HepG2 (cell line): ENCODE results near the gene TTYH2. TPM values are rescaled to one million over a fixed set of nuclear protein-coding genes. Genes with fewer than 3 reads are reported as not detected.

Experiments used
- MAFF ChIP-seq: IDR thresholded peaks from 2 replicates; pipeline ENCODE4 v1.6.1; 2011; ENCODE audit warnings: low read depth, low read length, improper control_type of control experiment
- MYPOP ChIP-seq: sonication (generic); formaldehyde crosslinking; IDR thresholded peaks from 2 replicates; pipeline ENCODE4 v1.8.1; 2023; ENCODE audit warnings: mild to moderate bottlenecking, moderate library complexity, missing genetic modification reagents
- NR2F1 ChIP-seq, 2 experiments: fragments of 450-650 bp in 1 of 2; formaldehyde crosslinking in 1 of 2; IDR thresholded peaks; 2 replicates each; pipeline versions ENCODE4 v1.5.0 to v1.6.1; 2016 to 2020; ENCODE audit warnings: mild to moderate bottlenecking in 1 of 2, missing compliant biosample characterization in 1 of 2, missing genetic modification reagents in 1 of 2, moderate library complexity in 1 of 2
- SOX13 ChIP-seq, 3 experiments: fragments of 450-650 bp in 1 of 3; sonication (generic) in 1 of 3; formaldehyde crosslinking in 1 of 3; IDR thresholded peaks in 2 of 3; conservative IDR thresholded peaks in 1 of 3; 2 replicates each; pipeline versions ENCODE4 v1.5.0 to v1.6.1; 2016 to 2020; ENCODE audit warnings: antibody characterized with exemption in 1 of 3, mild to moderate bottlenecking in 1 of 3, missing compliant biosample characterization in 1 of 3, missing genetic modification reagents in 1 of 3, moderate library complexity in 1 of 3
- YEATS2 ChIP-seq: sonication (generic); formaldehyde crosslinking; IDR thresholded peaks from 2 replicates; pipeline ENCODE4 v1.4.0; 2020; ENCODE audit warnings: missing genetic modification reagents, borderline replicate concordance
- ZBTB49 ChIP-seq: sonication (generic); formaldehyde crosslinking; IDR thresholded peaks from 2 replicates; pipeline ENCODE4 v1.4.0; 2020; ENCODE audit warnings: missing genetic modification reagents, borderline replicate concordance
- ZNF354B ChIP-seq: sonication (generic); formaldehyde crosslinking; IDR thresholded peaks from 2 replicates; pipeline ENCODE4 v1.8.0; 2022; ENCODE audit warnings: mild to moderate bottlenecking, missing genetic modification reagents
- ZNF496 ChIP-seq: sonication (generic); formaldehyde crosslinking; IDR thresholded peaks from 2 replicates; pipeline ENCODE4 v1.8.1; 2023; ENCODE audit warnings: mild to moderate bottlenecking, moderate library complexity, missing genetic modification reagents; ENCODE audit not compliant: insufficient replicate concordance
- polyA plus RNA-seq, 8 experiments: library from polyadenylated mRNA; depleted of rRNA in 3 of 8; stranded (reverse) in 7 of 8; unstranded in 1 of 8; fragments of >200 nt; fragmentation: Illumina TruSeq in 4 of 8; extraction: Trizol in 4 of 8; gene quantifications; 2 replicates each; pipeline versions ENCODE4 v1.2.1 to v1.2.3, GENCODE V29; 2011 to 2016; ENCODE audit warnings: low read depth in 4 of 8, missing spikeins in 1 of 8, mixed read lengths in 1 of 8; ENCODE audit not compliant: insufficient read depth in 1 of 8
- total RNA-seq, 5 experiments: library from RNA; depleted of rRNA; stranded (reverse); fragments of >200 nt; fragmentation: Illumina TruSeq; extraction: Trizol; gene quantifications; 2 replicates each; pipeline ENCODE4 v1.2.3, GENCODE V29; 2016; ENCODE audit warnings: low read depth in 1 of 5
- TF ChIP-seq, protein P1 (sequence below): IDR thresholded peaks from 2 replicates; pipeline ENCODE4 v1.6.1; 2016; ENCODE audit warnings: low read depth, control low read depth
- TF ChIP-seq, protein P2 (sequence below): IDR thresholded peaks from 2 replicates; pipeline ENCODE4 v1.6.1; 2016; ENCODE audit warnings: mild to moderate bottlenecking
- TF ChIP-seq, protein P3 (sequence below): sonication (generic); formaldehyde crosslinking; IDR thresholded peaks from 2 replicates; pipeline ENCODE4 v1.5.0; 2020; ENCODE audit warnings: mild to moderate bottlenecking, missing genetic modification reagents, borderline replicate concordance

The TTYH2 gene
- total and polyA plus RNA-seq, 2 of the 13 experiments (the other 11 are each of a cell fraction or from before 2014, with no cell fraction given): 0.77 to 0.96 TPM

DNA sequence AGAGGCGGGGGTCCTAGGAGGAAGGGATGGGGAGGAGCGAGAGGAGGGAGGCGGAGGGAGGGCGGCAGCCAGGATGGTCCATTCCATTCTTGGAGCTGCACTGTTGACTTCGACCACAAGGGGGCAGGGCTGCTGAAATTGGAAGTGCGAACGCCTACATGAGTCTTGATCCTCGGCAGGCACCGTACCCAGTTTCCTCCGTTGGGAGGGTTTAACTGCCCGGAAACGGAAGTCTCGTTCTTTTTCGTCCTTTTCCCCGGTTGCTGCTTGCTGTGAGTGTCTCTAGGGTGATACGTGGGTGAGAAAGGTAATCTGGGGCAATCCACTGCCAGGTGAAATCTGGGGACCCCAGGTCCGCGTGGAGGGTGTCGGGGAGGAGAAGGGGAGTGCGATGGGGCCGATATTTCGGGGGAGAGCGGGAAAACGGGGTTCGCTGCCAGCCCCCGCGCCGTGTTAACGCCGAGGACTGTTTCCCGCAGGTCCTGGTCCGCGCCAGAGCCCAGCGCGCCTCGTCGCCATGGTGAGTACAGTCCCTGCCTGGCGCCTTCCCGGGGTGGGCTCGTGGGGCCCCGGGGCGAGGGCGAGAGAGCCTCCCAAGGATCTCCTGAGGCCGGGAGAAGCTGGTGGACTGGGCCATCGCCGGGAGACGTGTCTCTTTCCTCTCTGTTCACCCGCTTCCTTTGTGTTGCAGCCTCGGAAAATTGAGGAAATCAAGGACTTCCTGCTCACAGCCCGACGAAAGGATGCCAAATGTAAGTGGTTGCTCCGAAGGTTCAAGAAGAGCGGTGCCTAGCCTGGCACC lies 9.7 kb upstream of the TTYH2 start, which contains the start of gene RPL38 (continued):
- TF ChIP-seq NR2F1 (CRISPR knock-in tag; IDR thresholded peaks at IDR 0.05) (peak in 1 of 2 experiments; percentile 31; a peak in 1 of 4 replicates), YEATS2 (CRISPR knock-in tag) (peak; percentile 100), ZBTB49 (CRISPR knock-in tag) (peak; percentile 86; the same call in 1 of the 2 replicates), MYPOP (CRISPR knock-in tag) (peak; percentile 74; the same call in 1 of the 2 replicates), MAFF (no peak), ZNF354B (CRISPR knock-in tag) (0 out of 2 replicates have a peak, but pooled peaks have one; percentile 60), SOX13 (IDR thresholded peaks at IDR 0.05) (0 out of 2 replicates have a peak, but pooled peaks have one; percentile 13), SOX13 (CRISPR knock-in tag; conservative IDR thresholded peaks at IDR 0.05 in 1 of 2, IDR thresholded peaks at IDR 0.05 in 1 of 2) (peak in 1 of 2 experiments; percentile 61; a peak in 2 of 4 replicates), ZNF496 (CRISPR knock-in tag) (no peak)
- TF ChIP-seq, protein P1, sequence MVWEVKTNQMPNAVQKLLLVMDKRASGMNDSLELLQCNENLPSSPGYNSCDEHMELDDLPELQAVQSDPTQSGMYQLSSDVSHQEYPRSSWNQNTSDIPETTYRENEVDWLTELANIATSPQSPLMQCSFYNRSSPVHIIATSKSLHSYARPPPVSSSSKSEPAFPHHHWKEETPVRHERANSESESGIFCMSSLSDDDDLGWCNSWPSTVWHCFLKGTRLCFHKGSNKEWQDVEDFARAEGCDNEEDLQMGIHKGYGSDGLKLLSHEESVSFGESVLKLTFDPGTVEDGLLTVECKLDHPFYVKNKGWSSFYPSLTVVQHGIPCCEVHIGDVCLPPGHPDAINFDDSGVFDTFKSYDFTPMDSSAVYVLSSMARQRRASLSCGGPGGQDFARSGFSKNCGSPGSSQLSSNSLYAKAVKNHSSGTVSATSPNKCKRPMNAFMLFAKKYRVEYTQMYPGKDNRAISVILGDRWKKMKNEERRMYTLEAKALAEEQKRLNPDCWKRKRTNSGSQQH (CRISPR knock-in tag): 0 out of 2 replicates have a peak, but pooled peaks have one; percentile 17
- TF ChIP-seq, protein P2, sequence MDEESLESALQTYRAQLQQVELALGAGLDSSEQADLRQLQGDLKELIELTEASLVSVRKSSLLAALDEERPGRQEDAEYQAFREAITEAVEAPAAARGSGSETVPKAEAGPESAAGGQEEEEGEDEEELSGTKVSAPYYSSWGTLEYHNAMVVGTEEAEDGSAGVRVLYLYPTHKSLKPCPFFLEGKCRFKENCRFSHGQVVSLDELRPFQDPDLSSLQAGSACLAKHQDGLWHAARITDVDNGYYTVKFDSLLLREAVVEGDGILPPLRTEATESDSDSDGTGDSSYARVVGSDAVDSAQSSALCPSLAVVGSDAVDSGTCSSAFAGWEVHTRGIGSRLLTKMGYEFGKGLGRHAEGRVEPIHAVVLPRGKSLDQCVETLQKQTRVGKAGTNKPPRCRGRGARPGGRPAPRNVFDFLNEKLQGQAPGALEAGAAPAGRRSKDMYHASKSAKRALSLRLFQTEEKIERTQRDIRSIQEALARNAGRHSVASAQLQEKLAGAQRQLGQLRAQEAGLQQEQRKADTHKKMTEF (CRISPR knock-in tag): peak; percentile 96
- TF ChIP-seq, protein P3, sequence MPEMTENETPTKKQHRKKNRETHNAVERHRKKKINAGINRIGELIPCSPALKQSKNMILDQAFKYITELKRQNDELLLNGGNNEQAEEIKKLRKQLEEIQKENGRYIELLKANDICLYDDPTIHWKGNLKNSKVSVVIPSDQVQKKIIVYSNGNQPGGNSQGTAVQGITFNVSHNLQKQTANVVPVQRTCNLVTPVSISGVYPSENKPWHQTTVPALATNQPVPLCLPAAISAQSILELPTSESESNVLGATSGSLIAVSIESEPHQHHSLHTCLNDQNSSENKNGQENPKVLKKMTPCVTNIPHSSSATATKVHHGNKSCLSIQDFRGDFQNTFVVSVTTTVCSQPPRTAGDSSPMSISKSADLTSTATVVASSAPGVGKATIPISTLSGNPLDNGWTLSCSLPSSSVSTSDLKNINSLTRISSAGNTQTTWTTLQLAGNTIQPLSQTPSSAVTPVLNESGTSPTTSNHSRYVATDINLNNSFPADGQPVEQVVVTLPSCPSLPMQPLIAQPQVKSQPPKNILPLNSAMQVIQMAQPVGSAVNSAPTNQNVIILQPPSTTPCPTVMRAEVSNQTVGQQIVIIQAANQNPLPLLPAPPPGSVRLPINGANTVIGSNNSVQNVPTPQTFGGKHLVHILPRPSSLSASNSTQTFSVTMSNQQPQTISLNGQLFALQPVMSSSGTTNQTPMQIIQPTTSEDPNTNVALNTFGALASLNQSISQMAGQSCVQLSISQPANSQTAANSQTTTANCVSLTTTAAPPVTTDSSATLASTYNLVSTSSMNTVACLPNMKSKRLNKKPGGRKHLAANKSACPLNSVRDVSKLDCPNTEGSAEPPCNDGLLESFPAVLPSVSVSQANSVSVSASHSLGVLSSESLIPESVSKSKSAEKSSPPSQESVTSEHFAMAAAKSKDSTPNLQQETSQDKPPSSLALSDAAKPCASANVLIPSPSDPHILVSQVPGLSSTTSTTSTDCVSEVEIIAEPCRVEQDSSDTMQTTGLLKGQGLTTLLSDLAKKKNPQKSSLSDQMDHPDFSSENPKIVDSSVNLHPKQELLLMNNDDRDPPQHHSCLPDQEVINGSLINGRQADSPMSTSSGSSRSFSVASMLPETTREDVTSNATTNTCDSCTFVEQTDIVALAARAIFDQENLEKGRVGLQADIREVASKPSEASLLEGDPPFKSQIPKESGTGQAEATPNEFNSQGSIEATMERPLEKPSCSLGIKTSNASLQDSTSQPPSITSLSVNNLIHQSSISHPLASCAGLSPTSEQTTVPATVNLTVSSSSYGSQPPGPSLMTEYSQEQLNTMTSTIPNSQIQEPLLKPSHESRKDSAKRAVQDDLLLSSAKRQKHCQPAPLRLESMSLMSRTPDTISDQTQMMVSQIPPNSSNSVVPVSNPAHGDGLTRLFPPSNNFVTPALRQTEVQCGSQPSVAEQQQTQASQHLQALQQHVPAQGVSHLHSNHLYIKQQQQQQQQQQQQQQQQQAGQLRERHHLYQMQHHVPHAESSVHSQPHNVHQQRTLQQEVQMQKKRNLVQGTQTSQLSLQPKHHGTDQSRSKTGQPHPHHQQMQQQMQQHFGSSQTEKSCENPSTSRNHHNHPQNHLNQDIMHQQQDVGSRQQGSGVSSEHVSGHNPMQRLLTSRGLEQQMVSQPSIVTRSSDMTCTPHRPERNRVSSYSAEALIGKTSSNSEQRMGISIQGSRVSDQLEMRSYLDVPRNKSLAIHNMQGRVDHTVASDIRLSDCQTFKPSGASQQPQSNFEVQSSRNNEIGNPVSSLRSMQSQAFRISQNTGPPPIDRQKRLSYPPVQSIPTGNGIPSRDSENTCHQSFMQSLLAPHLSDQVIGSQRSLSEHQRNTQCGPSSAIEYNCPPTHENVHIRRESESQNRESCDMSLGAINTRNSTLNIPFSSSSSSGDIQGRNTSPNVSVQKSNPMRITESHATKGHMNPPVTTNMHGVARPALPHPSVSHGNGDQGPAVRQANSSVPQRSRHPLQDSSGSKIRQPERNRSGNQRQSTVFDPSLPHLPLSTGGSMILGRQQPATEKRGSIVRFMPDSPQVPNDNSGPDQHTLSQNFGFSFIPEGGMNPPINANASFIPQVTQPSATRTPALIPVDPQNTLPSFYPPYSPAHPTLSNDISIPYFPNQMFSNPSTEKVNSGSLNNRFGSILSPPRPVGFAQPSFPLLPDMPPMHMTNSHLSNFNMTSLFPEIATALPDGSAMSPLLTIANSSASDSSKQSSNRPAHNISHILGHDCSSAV (CRISPR knock-in tag): peak; percentile 50; the same call in 1 of the 2 replicates
